Myocyte (in vitro differentiated cells): Measurements from ENCODE around the gene CSF3R. TPM values are rescaled to one million over a fixed set of nuclear protein-coding genes. Genes with fewer than 3 reads are reported as not detected.

ENCODE experiments used
- DNase-seq: peaks from one replicate; pipeline ENCODE4 v3.0.0-alpha.2; 2012; ENCODE audit warnings: low read depth
- polyA plus RNA-seq: library from polyadenylated mRNA; unstranded; fragments of >200 nt; gene quantifications from one replicate; pipeline ENCODE4 v1.2.1, GENCODE V29; 2012; ENCODE audit warnings: missing spikeins
- total RNA-seq: library from RNA; depleted of rRNA; stranded (reverse); fragments of >200 nt; gene quantifications from 2 replicates; pipeline ENCODE4 v1.2.3, GENCODE V29; 2014

CSF3R gene
- not detected in 2 replicates for total RNA-seq
- polyA plus RNA-seq, result not detected

- no peak for DNase-seq
These were observed at the start of gene CSF3R for GRCh38 chr1:36482724-36483388. CSF3R (minus strand) TSS chr1:36482913; CDS start chr1:36479496, 3,417 bp downstream.

- DNase-seq, result no peak
These were observed 49.1 kb upstream of the CSF3R start for GRCh38 chr1:36531833-36532232.

GRCh38 chr1:36530791-36531190, 48.1 kb upstream of the CSF3R start:
- no peak for DNase-seq

- DNase-seq, result no peak
These were observed 47.5 kb upstream of the CSF3R start for GRCh38 chr1:36530261-36530660.

GRCh38 chr1:36529769-36530260, 47.1 kb upstream of the CSF3R start:
- DNase-seq, result no peak

- DNase-seq, result no peak
These were observed 45.9 kb upstream of the CSF3R start for GRCh38 chr1:36528361-36529349.

GRCh38 chr1:36525166-36525565, 42.5 kb upstream of the CSF3R start:
- DNase-seq, result no peak

GRCh38 chr1:36524359-36525062, 41.8 kb upstream of the CSF3R start:
- no peak for DNase-seq

GRCh38 chr1:36523850-36524249, 41.1 kb upstream of the CSF3R start:
- no peak for DNase-seq

GRCh38 chr1:36523230-36523495, 40.5 kb upstream of the CSF3R start:
- DNase-seq, result no peak

GRCh38 chr1:36522461-36523229, 39.9 kb upstream of the CSF3R start:
- DNase-seq, result no peak

- DNase-seq, result no peak
These were observed 39.3 kb upstream of the CSF3R start for GRCh38 chr1:36522021-36522420.

- no peak for DNase-seq
These were observed 38.2 kb upstream of the CSF3R start for GRCh38 chr1:36520771-36521420.

GRCh38 chr1:36520056-36520455, 37.3 kb upstream of the CSF3R start:
- no peak for DNase-seq

- DNase-seq, result no peak
These were observed 34.5 kb upstream of the CSF3R start for GRCh38 chr1:36517011-36517771.

GRCh38 chr1:36516372-36517010, 33.8 kb upstream of the CSF3R start:
- DNase-seq, result peak; percentile 57

- no peak for DNase-seq
These were observed 32.8 kb upstream of the CSF3R start for GRCh38 chr1:36515315-36516138.

- DNase-seq, result no peak
These were observed 31.8 kb upstream of the CSF3R start for GRCh38 chr1:36514501-36514900.
